ENCODE results near the gene ASTN2. TPM values are rescaled to one million over a fixed set of nuclear protein-coding genes. Genes with fewer than 3 reads are reported as not detected.

ASTN2 gene
- total and polyA plus RNA-seq, 10 of the 15 experiments (the other 5 are each of a cell fraction or from before 2014, with no cell fraction given): 1.4 to 15.7 (median 7.0) TPM

DNA sequence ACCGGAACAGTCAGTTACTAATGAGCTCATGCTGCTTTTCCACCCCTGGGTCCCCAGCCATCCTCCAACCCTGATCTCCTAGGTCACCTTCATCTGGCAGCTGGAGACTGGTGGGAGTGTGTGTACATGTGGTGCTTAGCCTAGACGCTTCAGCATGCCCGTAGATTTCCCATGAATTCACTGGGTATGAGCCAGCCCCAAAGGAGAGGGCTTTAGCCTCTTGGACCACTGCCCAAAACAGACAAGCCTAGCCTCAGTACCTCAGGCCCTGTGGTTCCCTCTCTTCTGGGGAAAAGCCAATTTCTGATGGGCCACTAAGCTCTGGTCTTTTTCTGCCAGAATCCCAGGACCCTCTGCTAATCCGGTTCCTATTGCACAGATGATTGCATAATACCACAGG, 48.0 kb upstream of the ASTN2 start:
- CTCF ChIA-PET: interaction anchor here (1.6 kb wide), 1 partner anchor 93 kb away, joined by 5 read pairs; no protein-coding TSS in a partner anchor
- H3K79me2 ChIP-seq (ENCODE audit: control insufficient read depth, insufficient read depth, low read length): no peaks in the 10 kb centered on the region
- WGBS (ENCODE audit: insufficient coverage, insufficient replicate concordance, low lambda C conversion rate, missing lambda C conversion rate): 18% methylated on average over 4 of the region's 4 CpGs
- DNase-seq (ENCODE audit: low read depth, low spot score): no peak
- H3K36me3 ChIP-seq (ENCODE audit: control insufficient read depth in 2 of 2, insufficient read depth in 2 of 2, low read length in 1 of 2): no peaks in the 10 kb centered on the region
- no peak for FAIRE-seq
- no peak overlapping the region for H2AFZ ChIP-seq (ENCODE audit: control insufficient read depth, low read depth, low read length)
- H3K4me1 ChIP-seq (ENCODE audit: control insufficient read depth, insufficient read depth, low read length): no peaks in the 10 kb centered on the region
- ATAC-seq: no peak
- H3K9me3 ChIP-seq (replicated peaks; ENCODE audit: control insufficient read depth, insufficient read depth, low read length): no peaks in the 10 kb centered on the region
- in situ Hi-C loops (cut with MboI): no loop called here
- no peak overlapping the region for H3K4me2 ChIP-seq (ENCODE audit: control insufficient read depth, insufficient read depth)
- RAD21 ChIA-PET (ENCODE audit: unreplicated experiment): no interaction called here
- intact Hi-C loops (cut with micrococcal nuclease; ENCODE audit: unreplicated experiment): no loop called here
- no peaks in the 10 kb centered on the region for H4K20me1 ChIP-seq (ENCODE audit: control insufficient read depth, insufficient read depth)
- BruUV-seq (replicated peaks): no TSS peak
- SMC1A ChIA-PET (ENCODE audit: uncharacterized antibody, unreplicated experiment): no interaction called here
- TF ChIP-seq, protein P1, sequence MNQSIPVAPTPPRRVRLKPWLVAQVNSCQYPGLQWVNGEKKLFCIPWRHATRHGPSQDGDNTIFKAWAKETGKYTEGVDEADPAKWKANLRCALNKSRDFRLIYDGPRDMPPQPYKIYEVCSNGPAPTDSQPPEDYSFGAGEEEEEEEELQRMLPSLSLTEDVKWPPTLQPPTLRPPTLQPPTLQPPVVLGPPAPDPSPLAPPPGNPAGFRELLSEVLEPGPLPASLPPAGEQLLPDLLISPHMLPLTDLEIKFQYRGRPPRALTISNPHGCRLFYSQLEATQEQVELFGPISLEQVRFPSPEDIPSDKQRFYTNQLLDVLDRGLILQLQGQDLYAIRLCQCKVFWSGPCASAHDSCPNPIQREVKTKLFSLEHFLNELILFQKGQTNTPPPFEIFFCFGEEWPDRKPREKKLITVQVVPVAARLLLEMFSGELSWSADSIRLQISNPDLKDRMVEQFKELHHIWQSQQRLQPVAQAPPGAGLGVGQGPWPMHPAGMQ (IDR thresholded peaks at IDR 0.05; ENCODE audit: borderline replicate concordance): no peak
- TF ChIP-seq HDGF (IDR thresholded peaks at IDR 0.05) (no peak), ZNF217 (IDR thresholded peaks at IDR 0.05) (no peak), MXI1 (IDR thresholded peaks at IDR 0.05; ENCODE audit: low read depth, low read length) (no peak), CHD4 (IDR thresholded peaks at IDR 0.05) (no peak)
- TF ChIP-seq, protein P2, sequence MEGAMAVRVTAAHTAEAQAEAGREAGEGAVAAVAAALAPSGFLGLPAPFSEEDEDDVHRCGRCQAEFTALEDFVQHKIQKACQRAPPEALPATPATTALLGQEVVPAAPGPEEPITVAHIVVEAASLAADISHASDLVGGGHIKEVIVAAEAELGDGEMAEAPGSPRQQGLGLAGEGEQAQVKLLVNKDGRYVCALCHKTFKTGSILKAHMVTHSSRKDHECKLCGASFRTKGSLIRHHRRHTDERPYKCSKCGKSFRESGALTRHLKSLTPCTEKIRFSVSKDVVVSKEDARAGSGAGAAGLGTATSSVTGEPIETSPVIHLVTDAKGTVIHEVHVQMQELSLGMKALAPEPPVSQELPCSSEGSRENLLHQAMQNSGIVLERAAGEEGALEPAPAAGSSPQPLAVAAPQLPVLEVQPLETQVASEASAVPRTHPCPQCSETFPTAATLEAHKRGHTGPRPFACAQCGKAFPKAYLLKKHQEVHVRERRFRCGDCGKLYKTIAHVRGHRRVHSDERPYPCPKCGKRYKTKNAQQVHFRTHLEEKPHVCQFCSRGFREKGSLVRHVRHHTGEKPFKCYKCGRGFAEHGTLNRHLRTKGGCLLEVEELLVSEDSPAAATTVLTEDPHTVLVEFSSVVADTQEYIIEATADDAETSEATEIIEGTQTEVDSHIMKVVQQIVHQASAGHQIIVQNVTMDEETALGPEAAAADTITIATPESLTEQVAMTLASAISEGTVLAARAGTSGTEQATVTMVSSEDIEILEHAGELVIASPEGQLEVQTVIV (IDR thresholded peaks at IDR 0.05; ENCODE audit: borderline replicate concordance, partially characterized antibody): no peak
- no peak overlapping the region for H3K9ac ChIP-seq (ENCODE audit: control insufficient read depth, insufficient read depth, low read length)
- no peaks in the 10 kb centered on the region; a peak in 1 of 4 replicates for H3K27me3 ChIP-seq (replicated peaks in 1 of 2; ENCODE audit: control insufficient read depth in 2 of 2, insufficient read depth in 2 of 2, low read length in 1 of 2)
- no peak overlapping the region for H3K4me3 ChIP-seq
- POLR2A ChIA-PET: interaction anchor here (0.6 kb wide), 1 partner anchor 38 kb away, joined by 5 read pairs; no protein-coding TSS in a partner anchor
- H3K27ac ChIP-seq (ENCODE audit: control insufficient read depth, insufficient read depth): no peak overlapping the region
